ENCODE data around the gene C1QL2.

Gene C1QL2

DNA sequence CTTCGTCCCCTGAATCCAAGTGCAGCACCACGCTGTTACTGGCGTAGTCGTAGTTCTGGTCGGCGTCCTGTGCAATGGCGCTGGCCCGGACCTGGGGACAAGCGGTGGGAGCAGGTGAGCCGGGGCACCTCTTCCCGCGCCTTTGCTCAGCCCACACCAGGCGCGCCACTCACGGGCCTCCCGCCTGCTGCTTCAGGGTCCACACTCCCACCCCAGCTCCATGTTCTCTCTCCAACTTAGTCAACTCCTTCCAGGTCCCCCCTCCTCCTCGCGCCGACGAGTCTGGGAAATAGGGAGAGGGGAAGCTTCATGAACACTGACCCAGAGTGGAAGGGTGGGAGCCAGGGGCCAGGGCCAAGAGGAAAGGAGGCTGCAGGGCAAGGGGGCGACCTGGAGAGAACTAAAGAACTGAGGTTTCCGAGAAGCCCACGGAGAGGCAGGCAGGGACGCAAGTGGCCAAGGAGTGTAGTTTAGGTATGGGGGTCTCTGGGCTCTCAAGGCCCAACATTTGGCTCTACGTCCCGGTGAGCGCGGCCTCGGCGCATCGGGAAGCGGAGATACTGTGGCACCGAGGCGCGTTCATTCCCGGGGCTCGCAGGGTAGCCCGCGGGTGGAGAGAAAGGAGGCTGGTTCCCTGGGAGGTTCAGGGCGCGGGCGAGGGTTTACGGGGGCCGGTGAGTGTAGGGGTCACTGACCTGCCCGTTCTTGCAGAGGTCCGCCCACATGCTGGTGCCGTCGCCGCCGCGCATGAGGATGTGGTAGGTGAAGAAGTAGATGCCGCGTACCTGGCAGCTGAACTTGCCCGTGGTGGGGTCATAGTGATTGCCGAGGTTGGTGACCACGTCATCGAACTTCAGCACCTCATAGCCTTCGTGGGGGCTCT lies 1.4 kb downstream of the C1QL2 start:
- no peak for DNase-seq (ENCODE audit: low spot score)
- H3K4me3 ChIP-seq: peak overlapping the region; percentile 21
- TF ChIP-seq, protein P1, sequence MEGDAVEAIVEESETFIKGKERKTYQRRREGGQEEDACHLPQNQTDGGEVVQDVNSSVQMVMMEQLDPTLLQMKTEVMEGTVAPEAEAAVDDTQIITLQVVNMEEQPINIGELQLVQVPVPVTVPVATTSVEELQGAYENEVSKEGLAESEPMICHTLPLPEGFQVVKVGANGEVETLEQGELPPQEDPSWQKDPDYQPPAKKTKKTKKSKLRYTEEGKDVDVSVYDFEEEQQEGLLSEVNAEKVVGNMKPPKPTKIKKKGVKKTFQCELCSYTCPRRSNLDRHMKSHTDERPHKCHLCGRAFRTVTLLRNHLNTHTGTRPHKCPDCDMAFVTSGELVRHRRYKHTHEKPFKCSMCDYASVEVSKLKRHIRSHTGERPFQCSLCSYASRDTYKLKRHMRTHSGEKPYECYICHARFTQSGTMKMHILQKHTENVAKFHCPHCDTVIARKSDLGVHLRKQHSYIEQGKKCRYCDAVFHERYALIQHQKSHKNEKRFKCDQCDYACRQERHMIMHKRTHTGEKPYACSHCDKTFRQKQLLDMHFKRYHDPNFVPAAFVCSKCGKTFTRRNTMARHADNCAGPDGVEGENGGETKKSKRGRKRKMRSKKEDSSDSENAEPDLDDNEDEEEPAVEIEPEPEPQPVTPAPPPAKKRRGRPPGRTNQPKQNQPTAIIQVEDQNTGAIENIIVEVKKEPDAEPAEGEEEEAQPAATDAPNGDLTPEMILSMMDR (IDR thresholded peaks at IDR 0.05): no peak
- no peak overlapping the region for H3K27ac ChIP-seq

DNA sequence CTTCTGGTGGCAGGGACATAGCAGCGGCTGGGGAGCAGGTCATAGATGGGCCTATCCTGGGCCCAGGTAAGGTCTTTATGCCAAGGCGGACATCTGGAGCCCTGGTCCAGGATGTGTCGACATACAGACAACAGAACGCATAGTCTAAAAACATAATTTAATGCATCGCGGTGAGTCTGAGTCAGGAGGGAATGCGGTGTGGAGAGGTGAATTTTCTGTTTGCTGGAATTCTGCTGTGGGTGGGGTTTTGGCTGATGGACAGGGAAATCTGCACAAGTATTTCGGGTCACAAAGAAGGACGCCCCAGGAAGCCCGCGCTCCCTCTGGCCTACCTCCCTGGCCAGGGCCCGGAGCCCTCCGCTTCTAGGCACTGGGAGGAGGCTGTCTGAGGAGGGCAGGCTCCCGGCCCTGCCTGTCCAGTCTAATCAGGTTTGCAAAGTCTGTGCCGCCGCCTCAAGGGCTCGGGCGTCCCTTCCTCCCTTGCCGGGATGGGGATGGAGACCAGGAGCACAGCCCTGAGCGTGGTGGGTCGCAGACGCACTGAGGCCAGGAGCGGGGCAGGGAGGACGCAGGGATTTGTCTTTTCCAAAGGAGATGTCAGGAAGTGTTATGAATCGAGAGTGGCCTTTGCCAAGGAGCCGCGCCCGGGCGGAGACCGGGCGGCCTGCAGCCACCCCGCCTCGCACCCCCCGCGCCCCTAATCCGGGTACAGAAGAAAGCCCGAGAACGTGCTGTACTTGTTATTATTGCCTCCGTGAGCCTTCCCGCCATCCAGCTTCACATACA lies 2.3 kb downstream of the C1QL2 start:
- Histone ChIP-seq H3K27ac (no peak overlapping the region), H3K4me3 (peak overlapping the region; percentile 21)
- TF ChIP-seq, protein P1 (IDR thresholded peaks at IDR 0.05): no peak
- DNase-seq (ENCODE audit: low spot score): no peak

DNA sequence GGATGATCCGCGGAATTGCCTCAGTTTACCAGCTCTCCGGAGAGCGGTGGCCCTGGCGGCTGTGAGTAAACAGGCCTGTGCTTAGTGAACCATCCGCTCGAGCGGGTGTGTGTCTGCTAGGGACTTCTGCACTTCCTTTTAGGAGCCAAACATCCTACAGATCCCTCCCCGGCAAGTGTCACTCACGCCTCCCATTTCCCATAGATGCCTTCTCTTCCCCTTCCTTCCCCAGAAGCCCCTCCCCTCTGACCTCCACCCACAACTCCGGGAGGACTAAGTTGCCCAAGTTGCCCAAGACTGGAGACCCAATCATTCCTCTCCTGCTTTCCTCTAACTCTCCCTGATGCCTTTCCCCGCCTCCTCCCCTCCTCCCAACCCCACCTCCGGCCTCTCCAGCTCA lies 2.9 kb downstream of the C1QL2 start:
- no peak overlapping the region for H3K27ac ChIP-seq
- TF ChIP-seq, protein P1 (IDR thresholded peaks at IDR 0.05): no peak
- H3K4me3 ChIP-seq: no peak overlapping the region
- no peak for DNase-seq (ENCODE audit: low spot score)

DNA sequence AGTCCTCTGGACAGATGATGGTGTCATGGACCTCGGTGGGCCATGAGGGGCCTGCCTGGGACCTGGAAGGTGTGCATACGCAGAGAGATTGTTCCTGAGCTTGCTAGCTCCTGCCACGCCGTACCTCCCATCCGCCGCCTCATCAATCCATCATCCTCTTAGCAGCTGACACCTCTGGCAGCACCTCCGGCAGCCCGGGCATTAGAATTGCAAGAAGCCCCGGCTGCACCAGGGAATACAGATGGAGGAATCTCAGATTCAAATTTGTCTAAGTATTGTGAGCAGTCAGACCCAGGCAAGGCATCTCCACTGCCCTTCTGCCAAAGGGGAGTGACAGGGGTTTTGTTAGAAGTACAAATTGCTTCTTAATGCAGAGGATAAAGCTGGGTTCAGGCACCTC lies 4.5 kb downstream of the C1QL2 start:
- no peak for DNase-seq (ENCODE audit: low spot score)
- Histone ChIP-seq H3K4me3 (no peak overlapping the region), H3K27ac (no peak overlapping the region)
- TF ChIP-seq, protein P1 (IDR thresholded peaks at IDR 0.05): no peak

DNA sequence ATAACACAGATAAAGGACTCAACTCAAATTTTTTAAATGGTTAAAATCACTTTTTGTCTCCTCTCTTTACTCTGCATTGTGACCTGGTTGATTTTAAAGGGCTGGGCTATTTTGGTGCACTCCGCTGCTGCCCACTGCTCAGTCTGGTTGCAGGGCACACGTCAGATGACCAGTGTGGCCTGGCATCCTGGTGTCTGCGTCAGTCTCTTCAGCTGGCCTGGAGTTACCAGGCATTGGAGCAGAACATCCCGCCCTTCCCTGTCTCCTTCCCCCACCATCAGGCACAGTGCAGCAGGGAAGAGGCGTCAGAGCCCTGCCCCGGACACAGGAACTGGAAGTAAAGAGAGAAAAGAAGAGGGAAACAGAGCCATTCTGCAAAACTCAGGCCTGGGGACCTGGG lies 8.9 kb downstream of the C1QL2 start:
- H3K27ac ChIP-seq: no peak overlapping the region
- no peak for DNase-seq (ENCODE audit: low spot score)
- H3K4me3 ChIP-seq: no peak overlapping the region
- TF ChIP-seq, protein P1 (IDR thresholded peaks at IDR 0.05): no peak

DNA sequence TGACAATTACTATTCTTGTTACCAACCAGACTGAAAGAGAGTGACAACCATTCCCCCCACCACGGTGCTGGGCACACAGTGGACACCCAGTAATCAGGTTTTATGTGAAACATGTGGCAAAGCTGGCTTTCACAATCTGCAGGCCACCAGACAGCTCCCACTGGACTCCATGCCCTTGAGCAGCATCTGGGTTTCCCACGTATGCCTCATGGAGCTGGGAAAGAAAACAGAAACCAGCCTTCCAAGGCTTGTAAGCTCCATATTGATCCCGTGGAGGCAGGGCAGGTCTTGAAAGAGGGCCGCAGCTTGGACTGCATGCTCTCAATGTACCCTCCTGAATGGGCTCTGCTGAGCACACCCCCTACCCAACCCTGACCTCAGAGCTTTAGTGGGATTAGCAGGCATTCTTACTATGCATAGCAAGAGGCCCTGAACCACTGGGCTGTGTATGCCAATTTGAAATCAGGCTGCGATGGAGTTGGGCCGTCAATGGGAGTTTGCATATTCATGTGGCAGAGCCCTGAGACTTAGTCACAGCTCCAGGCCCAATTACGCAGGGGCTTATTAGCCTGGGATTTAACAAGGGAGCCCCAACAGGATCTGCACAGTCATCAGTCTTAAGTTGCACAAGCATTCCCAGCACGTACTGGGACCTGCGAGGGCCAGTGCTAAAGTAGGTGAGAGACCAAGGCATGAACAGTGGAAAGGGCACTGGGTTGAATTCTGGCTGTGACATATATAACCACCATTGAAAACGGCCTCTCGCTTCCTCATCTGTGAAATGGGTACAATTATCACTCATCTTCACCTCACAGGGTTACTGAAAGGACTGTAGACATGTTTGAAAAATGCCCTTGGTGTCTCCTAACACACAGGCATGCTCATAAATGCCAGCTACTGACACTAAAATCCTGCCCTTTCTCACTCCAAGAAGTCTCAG lies 10.5 kb downstream of the C1QL2 start:
- Histone ChIP-seq H3K4me3 (no peak overlapping the region), H3K27ac (no peak overlapping the region)
- DNase-seq (ENCODE audit: low spot score): no peak
- TF ChIP-seq, protein P1 (IDR thresholded peaks at IDR 0.05): no peak
